ENCODE data around the gene DYNLT2. TPM values are rescaled to one million over a fixed set of nuclear protein-coding genes. Genes with fewer than 3 reads are reported as not detected.

DYNLT2 gene
- total RNA-seq, 4 donors from 2014 or later = 2.2 to 8.4 (median 5.4) TPM

DNA sequence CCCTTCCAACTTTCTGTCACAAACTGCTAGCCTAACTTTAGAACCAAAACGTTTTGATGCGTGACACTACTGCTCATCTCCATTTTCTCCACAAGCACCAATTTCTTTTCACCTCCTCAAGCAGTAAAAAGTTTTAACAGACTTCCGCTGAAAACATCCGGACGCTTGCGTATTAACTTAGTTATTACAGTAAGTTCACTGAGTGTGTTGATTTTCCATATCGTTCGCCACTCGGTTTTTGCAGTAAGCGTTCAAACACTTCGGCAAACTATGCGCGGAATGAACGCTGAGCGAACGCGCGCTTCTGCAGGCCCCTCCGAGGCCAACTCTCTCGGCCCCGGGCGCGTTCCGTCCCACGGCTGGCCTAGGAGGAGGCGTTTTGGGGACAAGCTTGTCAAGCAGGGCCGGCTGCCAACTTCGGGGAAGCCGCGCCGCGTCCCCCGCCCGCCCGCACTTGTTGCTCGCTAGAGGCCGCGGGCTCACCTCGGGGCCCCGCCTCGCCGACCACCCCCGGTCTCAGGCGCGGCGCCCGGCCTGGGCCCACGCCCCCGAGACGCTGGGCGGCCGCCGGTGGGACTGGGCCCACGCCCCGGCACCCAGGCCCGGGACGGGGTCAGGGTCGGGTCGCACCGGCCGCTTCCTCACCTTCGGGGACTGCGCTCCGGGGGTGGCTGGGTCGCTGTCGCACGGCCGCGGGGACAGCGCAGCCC is 28.0 kb downstream of the DYNLT2 start:
- DNase-seq (ENCODE audit: low spot score in 2 of 2) = peak; percentile 47 to 55
- WGBS, 2 donors = 0% methylated on average over 25 to 34 of the region's 70 CpGs
- TF ChIP-seq POLR2A (IDR thresholded peaks at IDR 0.05) (no peak), EP300 (IDR thresholded peaks at IDR 0.05) (peak in 1 of 2 donors; percentile 67)
- peaks cover 4 to 50% (median 14%) of the 10 kb centered on the region in 4 donors for H3K4me1 ChIP-seq
- no peaks in the 10 kb centered on the region for H3K36me3 ChIP-seq
- H3K4me3 ChIP-seq = peak overlapping the region; percentile 52 to 77 (median 68)
- no peaks in the 10 kb centered on the region for H3K9me3 ChIP-seq
- peak overlapping the region; percentile 90 to 98 (median 92) for H3K27ac ChIP-seq
- H3K27me3 ChIP-seq = no peaks in the 10 kb centered on the region

DNA sequence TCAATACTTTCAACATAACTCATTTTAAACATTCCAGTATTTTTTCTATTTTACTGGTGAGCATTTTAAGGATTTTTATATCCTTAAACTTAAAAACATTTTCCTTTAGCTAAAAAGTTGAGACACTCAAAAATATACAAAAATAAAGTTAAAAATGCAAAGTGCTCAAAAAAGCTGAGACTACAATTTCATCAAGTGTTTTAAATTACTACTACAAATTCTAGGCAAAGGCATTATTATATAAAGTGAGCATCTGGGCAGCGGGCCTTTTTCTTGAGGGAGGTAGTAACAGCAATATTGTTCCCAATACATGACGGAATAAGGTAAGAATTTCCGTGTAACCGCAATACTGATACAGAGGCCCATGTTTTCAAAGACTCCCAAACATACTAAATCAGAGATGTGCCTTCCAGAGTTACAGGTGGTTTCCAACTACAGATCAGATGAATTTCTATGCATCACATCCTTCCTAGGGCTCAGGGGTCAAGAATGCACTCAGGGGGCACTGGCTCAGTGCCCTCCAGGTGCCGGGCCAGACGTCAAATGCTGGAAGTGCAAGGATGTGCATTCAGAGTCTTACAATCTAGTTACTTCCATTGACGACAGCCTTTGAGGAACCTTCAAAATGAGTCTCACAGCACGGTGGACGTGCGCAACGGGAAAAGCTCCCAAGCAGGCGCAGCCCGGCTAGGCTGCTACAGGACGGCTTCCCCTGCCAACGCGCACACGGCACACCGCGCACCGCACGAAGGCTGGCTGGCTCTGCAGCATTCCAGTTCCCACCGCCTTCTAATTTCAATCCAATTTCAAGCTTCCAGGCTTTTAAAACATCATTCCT is 28.8 kb downstream of the DYNLT2 start:
- Histone ChIP-seq H3K9me3 (no peaks in the 10 kb centered on the region), H3K4me3 (peak overlapping the region; percentile 52 to 77 (median 68)), H3K36me3 (no peaks in the 10 kb centered on the region), H3K27ac (peak overlapping the region; percentile 90 to 98 (median 92)), H3K4me1 (peaks cover 4 to 50% (median 14%) of the 10 kb centered on the region in 4 donors), H3K27me3 (no peaks in the 10 kb centered on the region)
- TF ChIP-seq, protein P1, sequence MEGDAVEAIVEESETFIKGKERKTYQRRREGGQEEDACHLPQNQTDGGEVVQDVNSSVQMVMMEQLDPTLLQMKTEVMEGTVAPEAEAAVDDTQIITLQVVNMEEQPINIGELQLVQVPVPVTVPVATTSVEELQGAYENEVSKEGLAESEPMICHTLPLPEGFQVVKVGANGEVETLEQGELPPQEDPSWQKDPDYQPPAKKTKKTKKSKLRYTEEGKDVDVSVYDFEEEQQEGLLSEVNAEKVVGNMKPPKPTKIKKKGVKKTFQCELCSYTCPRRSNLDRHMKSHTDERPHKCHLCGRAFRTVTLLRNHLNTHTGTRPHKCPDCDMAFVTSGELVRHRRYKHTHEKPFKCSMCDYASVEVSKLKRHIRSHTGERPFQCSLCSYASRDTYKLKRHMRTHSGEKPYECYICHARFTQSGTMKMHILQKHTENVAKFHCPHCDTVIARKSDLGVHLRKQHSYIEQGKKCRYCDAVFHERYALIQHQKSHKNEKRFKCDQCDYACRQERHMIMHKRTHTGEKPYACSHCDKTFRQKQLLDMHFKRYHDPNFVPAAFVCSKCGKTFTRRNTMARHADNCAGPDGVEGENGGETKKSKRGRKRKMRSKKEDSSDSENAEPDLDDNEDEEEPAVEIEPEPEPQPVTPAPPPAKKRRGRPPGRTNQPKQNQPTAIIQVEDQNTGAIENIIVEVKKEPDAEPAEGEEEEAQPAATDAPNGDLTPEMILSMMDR (IDR thresholded peaks at IDR 0.05) = no peak
- TF ChIP-seq EP300 (IDR thresholded peaks at IDR 0.05) (no peak), POLR2A (IDR thresholded peaks at IDR 0.05) (no peak)
- 1 to 3% methylated on average over 22 of the region's 22 CpGs for WGBS, 2 donors
- DNase-seq (ENCODE audit: low spot score in 2 of 2) = peak in 1 of 2 donors; percentile 19

DNA sequence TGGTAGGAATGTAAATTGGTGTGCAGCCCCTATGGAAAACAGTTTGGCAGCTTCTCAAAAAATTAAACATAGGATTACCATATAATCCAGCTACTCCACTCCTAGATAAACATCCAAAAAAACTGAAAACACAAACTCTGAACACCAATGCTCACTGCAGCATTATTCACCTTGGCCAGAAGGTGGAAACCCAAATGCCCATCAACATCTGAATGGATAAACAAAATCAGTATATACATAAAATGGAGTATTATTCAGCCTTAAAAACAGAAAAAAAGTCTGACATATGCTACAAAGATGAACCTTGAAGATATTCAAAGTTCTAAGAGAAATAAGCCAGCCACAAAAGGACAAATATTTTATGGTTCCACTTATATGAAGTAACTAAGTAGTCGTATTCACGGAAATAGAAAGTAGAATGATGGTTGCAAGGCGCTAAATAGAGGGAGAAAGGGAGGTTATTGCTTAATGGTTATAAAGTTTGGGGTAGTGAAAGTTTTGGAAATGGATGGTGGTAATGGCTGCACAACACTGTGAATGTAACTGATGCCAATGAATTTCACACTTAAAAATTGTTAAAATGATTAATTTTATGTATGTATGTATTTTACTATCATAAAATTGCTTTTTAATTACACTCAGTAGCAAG is 31.0 kb downstream of the DYNLT2 start:
- H3K36me3 ChIP-seq = peaks cover 0 to 15% (median 3%) of the 10 kb centered on the region in 3 donors
- WGBS, 2 donors = 88 to 92% methylated on average over 3 of the region's 3 CpGs
- H3K4me1 ChIP-seq = peaks cover 4 to 38% (median 14%) of the 10 kb centered on the region in 4 donors
- no peak for DNase-seq (ENCODE audit: low spot score in 2 of 2)
- TF ChIP-seq POLR2A (IDR thresholded peaks at IDR 0.05) (no peak), EP300 (IDR thresholded peaks at IDR 0.05) (no peak)
- TF ChIP-seq, protein P1 (IDR thresholded peaks at IDR 0.05) = no peak
- no peaks in the 10 kb centered on the region for H3K27me3 ChIP-seq
- no peaks in the 10 kb centered on the region for H3K9me3 ChIP-seq
- no peak overlapping the region for H3K27ac ChIP-seq
- H3K4me3 ChIP-seq = no peak overlapping the region

DNA sequence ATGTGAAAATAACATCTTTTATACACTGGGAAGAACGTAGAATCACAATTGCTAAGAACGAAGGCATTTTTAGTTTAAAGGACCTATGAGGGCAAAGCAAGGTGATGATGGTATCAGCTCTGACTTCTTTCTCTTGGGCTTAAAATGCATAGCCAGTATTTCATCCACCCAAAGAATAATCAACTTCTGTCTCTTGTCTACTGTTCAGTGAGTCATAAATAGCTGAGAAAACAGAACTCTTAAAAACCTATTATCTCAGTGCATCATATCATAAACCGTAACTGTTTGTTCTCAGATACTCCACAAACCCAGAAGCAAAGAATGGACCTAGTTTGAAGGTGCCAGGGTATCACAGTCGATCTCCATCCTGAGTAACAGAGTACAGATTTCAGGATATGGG is 32.3 kb downstream of the DYNLT2 start:
- H3K27me3 ChIP-seq = no peaks in the 10 kb centered on the region
- no peaks in the 10 kb centered on the region for H3K9me3 ChIP-seq
- H3K27ac ChIP-seq = no peak overlapping the region
- WGBS, 2 donors = 77 to 84% methylated on average over 4 of the region's 4 CpGs
- H3K36me3 ChIP-seq = peaks cover 0 to 27% (median 14%) of the 10 kb centered on the region in 3 donors
- TF ChIP-seq, protein P1 (IDR thresholded peaks at IDR 0.05) = no peak
- no peak for TF ChIP-seq POLR2A (IDR thresholded peaks at IDR 0.05)
- no peak for TF ChIP-seq EP300 (IDR thresholded peaks at IDR 0.05)
- no peak for DNase-seq (ENCODE audit: low spot score in 2 of 2)
- no peak overlapping the region for H3K4me3 ChIP-seq
- peaks cover 4 to 31% (median 12%) of the 10 kb centered on the region in 4 donors for H3K4me1 ChIP-seq

DNA sequence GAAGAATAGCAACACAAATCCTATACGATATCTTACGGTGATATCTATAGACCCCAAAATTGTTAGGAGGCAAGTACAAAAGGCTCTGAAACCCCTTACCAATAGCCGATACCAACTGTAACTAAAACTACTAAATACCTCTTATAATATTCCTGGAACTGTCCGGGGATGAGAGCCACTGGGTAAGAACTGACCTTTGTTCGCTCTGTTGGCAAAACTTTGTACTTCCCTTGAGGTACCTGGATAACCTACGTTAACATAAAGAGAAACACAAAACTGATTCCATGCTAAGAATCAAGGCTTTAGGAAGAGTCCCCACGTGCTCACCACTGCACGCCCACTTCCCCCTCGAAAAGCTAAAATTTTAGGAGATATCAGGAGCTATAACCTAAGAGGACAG is 36.8 kb downstream of the DYNLT2 start:
- Histone ChIP-seq H3K9me3 (no peaks in the 10 kb centered on the region), H3K4me3 (no peak overlapping the region), H3K4me1 (peaks cover 0 to 3% (median 0%) of the 10 kb centered on the region in 4 donors), H3K27me3 (no peaks in the 10 kb centered on the region), H3K36me3 (peaks cover 0 to 59% (median 20%) of the 10 kb centered on the region in 3 donors), H3K27ac (no peak overlapping the region)
- DNase-seq (ENCODE audit: low spot score in 2 of 2) = no peak
- TF ChIP-seq, protein P1 (IDR thresholded peaks at IDR 0.05) = no peak
- TF ChIP-seq EP300 (IDR thresholded peaks at IDR 0.05) = no peak
- TF ChIP-seq POLR2A (IDR thresholded peaks at IDR 0.05) = no peak
- 92% methylated on average over 9 of the region's 9 CpGs for WGBS, 2 donors

Measured in tibial nerve (tissue), 4 donors.